Loucy (cell line): ENCODE measurements around the gene ZNF804A.

ENCODE experiments used
- H2AFZ ChIP-seq: fragments of 200-600 bp; sonication (generic); 2 replicates; pipeline ENCODE4 v1.6.0; 2016; ENCODE audit warnings: antibody characterized with exemption, mild to moderate bottlenecking, low read length, moderate library complexity
- H3F3A ChIP-seq: fragments of 200-600 bp; 2 replicates; pipeline ENCODE4 v1.6.0; 2016; ENCODE audit warnings: antibody characterized with exemption, low read depth, mild to moderate bottlenecking
- H3K27me3 ChIP-seq: fragments of 200-600 bp; sonication (generic); 2 replicates; pipeline ENCODE4 v1.6.1; 2014; ENCODE audit warnings: low read length, mild to moderate bottlenecking; ENCODE audit not compliant: insufficient read depth, poor library complexity, severe bottlenecking
- H3K36me3 ChIP-seq: fragments of 200-600 bp; sonication (generic); 2 replicates; pipeline ENCODE4 v1.6.1; 2016; ENCODE audit warnings: low read length; ENCODE audit not compliant: insufficient read depth
- H3K4me1 ChIP-seq: fragments of 200-600 bp; sonication (generic); 2 replicates; pipeline ENCODE4 v1.5.1; 2014; ENCODE audit warnings: low read length, mild to moderate bottlenecking; ENCODE audit not compliant: insufficient read depth, poor library complexity, severe bottlenecking
- H3K4me2 ChIP-seq: fragments of 200-600 bp; sonication (generic); 2 replicates; pipeline ENCODE4 v1.6.0; 2014; ENCODE audit warnings: antibody characterized with exemption, low read length, low read depth, mild to moderate bottlenecking; ENCODE audit not compliant: poor library complexity, severe bottlenecking
- H3K4me3 ChIP-seq: fragments of 200-600 bp; sonication (generic); 2 replicates; pipeline ENCODE4 v1.5.1; 2014; ENCODE audit warnings: low read length, mild to moderate bottlenecking, mixed read lengths; ENCODE audit not compliant: poor library complexity, severe bottlenecking
- H3K79me2 ChIP-seq: fragments of 200-600 bp; sonication (generic); 2 replicates; pipeline ENCODE4 v1.6.1; 2014; ENCODE audit warnings: low read length; ENCODE audit not compliant: insufficient read depth
- H3K9ac ChIP-seq: fragments of 200-600 bp; sonication (generic); 2 replicates; pipeline ENCODE4 v1.6.0; 2014; ENCODE audit warnings: mild to moderate bottlenecking, low read depth, low read length, moderate library complexity; ENCODE audit not compliant: poor library complexity, severe bottlenecking
- H3K9me2 ChIP-seq: fragments of 200-600 bp; sonication (generic); replicated peaks from 2 replicates; pipeline ENCODE4 v1.6.1; 2016; ENCODE audit warnings: low read depth, low read length, mixed read lengths
- H3K9me3 ChIP-seq: fragments of 200-600 bp; sonication (generic); 2 replicates; pipeline ENCODE4 v1.6.1; 2014; ENCODE audit warnings: mild to moderate bottlenecking, antibody characterized with exemption, low read length, low read depth; ENCODE audit not compliant: insufficient read depth
- H4K20me1 ChIP-seq: fragments of 200-600 bp; sonication (generic); 2 replicates; pipeline ENCODE4 v1.6.0; 2014; ENCODE audit warnings: antibody characterized with exemption, low read length, mild to moderate bottlenecking; ENCODE audit not compliant: insufficient read depth, poor library complexity, severe bottlenecking
- CTCF ChIP-seq: fragments of 200-600 bp; sonication (generic); conservative IDR thresholded peaks from 2 replicates; pipeline ENCODE4 v1.5.1; 2014; ENCODE audit warnings: mild to moderate bottlenecking, antibody characterized with exemption, low read length
- EZH2phosphoT487 ChIP-seq: fragments of 200-600 bp; IDR thresholded peaks from 2 replicates; pipeline ENCODE4 v1.6.1; 2018; ENCODE audit warnings: antibody characterized with exemption, mild to moderate bottlenecking, moderate library complexity, borderline replicate concordance

Gene ZNF804A

GRCh38 chr2:184679219-184680018 is 81.1 kb downstream of the ZNF804A start:
- no peak overlapping the region for H2AFZ ChIP-seq
- H3K79me2 ChIP-seq, result no peaks in the 10 kb centered on the region
- no peak overlapping the region for H3K4me3 ChIP-seq
- H3K9ac ChIP-seq, result no peak overlapping the region
- no peaks in the 10 kb centered on the region for H3K27me3 ChIP-seq
- no peaks in the 10 kb centered on the region for H3F3A ChIP-seq
- H4K20me1 ChIP-seq, result no peaks in the 10 kb centered on the region
- H3K9me2 ChIP-seq, result no peaks in the 10 kb centered on the region
- no peaks in the 10 kb centered on the region for H3K36me3 ChIP-seq
- no peaks in the 10 kb centered on the region for H3K4me1 ChIP-seq
- no peak for TF ChIP-seq EZH2phosphoT487
- no peak for TF ChIP-seq CTCF
- H3K9me3 ChIP-seq, result no peaks in the 10 kb centered on the region
- no peak overlapping the region for H3K4me2 ChIP-seq

- Histone ChIP-seq H2AFZ (no peak overlapping the region), H3K27me3 (no peaks in the 10 kb centered on the region), H3K79me2 (no peaks in the 10 kb centered on the region), H3K4me3 (no peak overlapping the region), H4K20me1 (no peaks in the 10 kb centered on the region), H3K4me1 (no peaks in the 10 kb centered on the region), H3K9ac (no peak overlapping the region), H3K9me3 (no peaks in the 10 kb centered on the region), H3K36me3 (no peaks in the 10 kb centered on the region), H3F3A (no peaks in the 10 kb centered on the region), H3K4me2 (no peak overlapping the region), H3K9me2 (no peaks in the 10 kb centered on the region)
- TF ChIP-seq CTCF (no peak), EZH2phosphoT487 (no peak)
These were observed 82.5 kb downstream of the ZNF804A start for GRCh38 chr2:184680825-184681224.

- Histone ChIP-seq H3K79me2 (no peaks in the 10 kb centered on the region), H4K20me1 (no peaks in the 10 kb centered on the region), H3K9me3 (no peaks in the 10 kb centered on the region), H3K9ac (no peak overlapping the region), H3K4me3 (no peak overlapping the region), H3K4me2 (no peak overlapping the region), H3K27me3 (no peaks in the 10 kb centered on the region), H3F3A (no peaks in the 10 kb centered on the region), H3K9me2 (no peaks in the 10 kb centered on the region), H3K4me1 (no peaks in the 10 kb centered on the region), H3K36me3 (no peaks in the 10 kb centered on the region), H2AFZ (no peak overlapping the region)
- TF ChIP-seq EZH2phosphoT487, result no peak
- TF ChIP-seq CTCF, result no peak
These were observed 83.5 kb downstream of the ZNF804A start for GRCh38 chr2:184681642-184682321.
